ENCODE results near the gene CDC37L1. TPM values are rescaled to one million over a fixed set of nuclear protein-coding genes. Genes with fewer than 3 reads are reported as not detected.

CDC37L1 gene
- total RNA-seq, 4 donors from 2014 or later, result 12.0 to 24.7 (median 19.8) TPM

DNA sequence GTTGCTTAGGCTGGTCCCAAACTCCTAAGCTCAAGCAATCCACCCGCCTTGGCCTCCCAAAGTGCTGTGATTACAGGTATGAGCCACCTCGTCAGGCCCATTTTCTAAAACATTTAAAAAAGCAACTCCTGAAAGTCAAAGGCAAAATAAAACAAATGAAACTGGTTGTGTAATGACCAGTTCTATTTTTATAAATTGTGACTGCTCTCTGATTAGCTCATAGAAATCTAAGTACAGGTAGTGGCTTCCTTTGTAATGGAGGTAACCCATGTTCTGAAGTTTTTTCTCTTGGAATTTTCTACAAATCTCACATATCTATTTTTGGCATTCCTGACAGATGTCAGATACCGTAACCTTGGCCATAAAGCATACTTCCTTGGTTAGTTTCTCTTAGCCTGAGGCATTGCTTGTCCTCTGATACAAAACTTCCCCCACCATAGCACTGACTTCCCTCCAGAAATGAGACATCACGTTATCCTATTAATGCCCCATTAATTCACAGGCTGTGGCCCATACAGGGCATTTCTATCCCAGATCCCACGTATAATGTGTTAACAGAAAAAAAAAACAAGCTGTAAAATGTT is 75.7 kb downstream of the CDC37L1 start:
- no peaks in the 10 kb centered on the region for H3K9me3 ChIP-seq
- no peak overlapping the region for H3K4me3 ChIP-seq
- H3K27ac ChIP-seq, result no peak overlapping the region
- TF ChIP-seq, protein P1, sequence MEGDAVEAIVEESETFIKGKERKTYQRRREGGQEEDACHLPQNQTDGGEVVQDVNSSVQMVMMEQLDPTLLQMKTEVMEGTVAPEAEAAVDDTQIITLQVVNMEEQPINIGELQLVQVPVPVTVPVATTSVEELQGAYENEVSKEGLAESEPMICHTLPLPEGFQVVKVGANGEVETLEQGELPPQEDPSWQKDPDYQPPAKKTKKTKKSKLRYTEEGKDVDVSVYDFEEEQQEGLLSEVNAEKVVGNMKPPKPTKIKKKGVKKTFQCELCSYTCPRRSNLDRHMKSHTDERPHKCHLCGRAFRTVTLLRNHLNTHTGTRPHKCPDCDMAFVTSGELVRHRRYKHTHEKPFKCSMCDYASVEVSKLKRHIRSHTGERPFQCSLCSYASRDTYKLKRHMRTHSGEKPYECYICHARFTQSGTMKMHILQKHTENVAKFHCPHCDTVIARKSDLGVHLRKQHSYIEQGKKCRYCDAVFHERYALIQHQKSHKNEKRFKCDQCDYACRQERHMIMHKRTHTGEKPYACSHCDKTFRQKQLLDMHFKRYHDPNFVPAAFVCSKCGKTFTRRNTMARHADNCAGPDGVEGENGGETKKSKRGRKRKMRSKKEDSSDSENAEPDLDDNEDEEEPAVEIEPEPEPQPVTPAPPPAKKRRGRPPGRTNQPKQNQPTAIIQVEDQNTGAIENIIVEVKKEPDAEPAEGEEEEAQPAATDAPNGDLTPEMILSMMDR (IDR thresholded peaks at IDR 0.05), result no peak
- no peaks in the 10 kb centered on the region for H3K27me3 ChIP-seq
- no peaks in the 10 kb centered on the region for H3K4me1 ChIP-seq
- DNase-seq, result no peak
- H3K36me3 ChIP-seq, result no peaks in the 10 kb centered on the region

DNA sequence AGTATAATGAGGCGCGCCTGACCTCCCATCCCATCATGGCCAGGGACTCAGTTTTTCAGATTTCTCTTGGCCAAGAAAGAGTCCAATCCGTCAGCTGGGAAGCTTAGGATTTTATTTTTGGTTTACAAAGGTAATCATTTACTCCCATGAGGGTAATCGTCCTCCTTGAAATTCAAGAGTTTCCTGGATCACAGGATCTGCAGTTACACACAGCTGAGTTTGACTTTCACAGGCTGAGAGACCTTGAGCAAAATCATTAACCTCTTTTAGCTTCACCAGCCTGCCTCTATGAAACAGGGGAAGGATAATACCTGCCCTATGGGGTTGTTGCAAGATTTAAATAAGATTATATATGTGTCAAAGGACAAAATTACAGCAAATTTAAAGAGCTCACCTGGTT is 77.1 kb downstream of the CDC37L1 start:
- no peak overlapping the region for H3K4me3 ChIP-seq
- H3K4me1 ChIP-seq, result no peaks in the 10 kb centered on the region
- no peaks in the 10 kb centered on the region for H3K27me3 ChIP-seq
- TF ChIP-seq, protein P1 (IDR thresholded peaks at IDR 0.05), result no peak
- TF ChIP-seq POLR2A (IDR thresholded peaks at IDR 0.05), result no peak
- no peak overlapping the region for H3K27ac ChIP-seq
- DNase-seq, result no peak
- H3K9me3 ChIP-seq, result no peaks in the 10 kb centered on the region
- no peaks in the 10 kb centered on the region for H3K36me3 ChIP-seq

Other genes with a start within 250 kb of the CDC37L1 start
- gene SLC1A1, start 189.1 kb upstream of the CDC37L1 start, total RNA-seq, result 100 to 1,000 TPM in 2 of 4 donors, 10 to 100 TPM in 1, 1 to 10 TPM in 1; 5.0 to 357 (median 145) TPM
- gene PLPP6, start 17.3 kb upstream of the CDC37L1 start, total RNA-seq, result 10 to 100 TPM in 3 of 4 donors, 1 to 10 TPM in 1; 7.4 to 27.0 (median 19.7) TPM
- gene SPATA6L, start 13.1 kb upstream of the CDC37L1 start, total RNA-seq, result 10 to 100 TPM; 13.4 to 19.0 (median 16.6) TPM
- gene AK3, start 61.6 kb downstream of the CDC37L1 start, total RNA-seq, result 100 to 1,000 TPM in 2 of 4 donors, 10 to 100 TPM in 2; 67.7 to 119 (median 91.3) TPM
- 10 to 100 TPM in 3 of 4 donors, 1 to 10 TPM in 1; 7.4 to 28.1 (median 19.5) TPM for gene RCL1, start 113.4 kb downstream of the CDC37L1 start, total RNA-seq